GM18508 (cell line): ENCODE data around the gene C6orf120.

ENCODE experiments used
- ATAC-seq: cut with Tn5 transposase; IDR thresholded peaks from one replicate; pipeline ENCODE4 v1.9.1; 2021; ENCODE audit warnings: moderate number of reproducible peaks; ENCODE audit not compliant: insufficient read depth, unreplicated experiment

C6orf120 gene

GRCh38 chr6:169701954-169702839 is at the start of gene C6orf120, which contains the start of gene WDR27:
TSS of gene C6orf120 (plus strand) at chr6:169702126. CDS start at chr6:169702460, 334 bp downstream.
TSS of gene WDR27 (minus strand) at chr6:169702029. CDS start at chr6:169689005, 13,024 bp downstream.
- ATAC-seq, result peak; percentile 86

GRCh38 chr6:169652896-169653295 is 49.0 kb upstream of the C6orf120 start:
- ATAC-seq, result no peak

GRCh38 chr6:169653691-169654090 is 48.2 kb upstream of the C6orf120 start:
- no peak for ATAC-seq

GRCh38 chr6:169654598-169655391 is 47.1 kb upstream of the C6orf120 start:
- ATAC-seq, result no peak

- no peak for ATAC-seq
Measured at GRCh38 chr6:169656546-169657283, 45.2 kb upstream of the C6orf120 start.

- ATAC-seq, result no peak
Measured at GRCh38 chr6:169657284-169657610, 44.7 kb upstream of the C6orf120 start.

GRCh38 chr6:169659820-169660610 is 41.9 kb upstream of the C6orf120 start:
- ATAC-seq, result no peak

GRCh38 chr6:169660751-169661390 is 41.1 kb upstream of the C6orf120 start:
- ATAC-seq, result no peak

- ATAC-seq, result no peak
Measured at GRCh38 chr6:169661391-169661756, 40.6 kb upstream of the C6orf120 start.

- no peak for ATAC-seq
Measured at GRCh38 chr6:169663468-169663867, 38.5 kb upstream of the C6orf120 start.

GRCh38 chr6:169664227-169664626 is 37.7 kb upstream of the C6orf120 start:
- ATAC-seq, result no peak

GRCh38 chr6:169665289-169665688 is 36.6 kb upstream of the C6orf120 start:
- no peak for ATAC-seq

- ATAC-seq, result no peak
Measured at GRCh38 chr6:169666441-169666840, 35.5 kb upstream of the C6orf120 start.

- ATAC-seq, result no peak
Measured at GRCh38 chr6:169667716-169668115, 34.2 kb upstream of the C6orf120 start.

- no peak for ATAC-seq
Measured at GRCh38 chr6:169668203-169668847, 33.6 kb upstream of the C6orf120 start.

GRCh38 chr6:169669147-169669546 is 32.8 kb upstream of the C6orf120 start:
- no peak for ATAC-seq

GRCh38 chr6:169669889-169670288 is 32.0 kb upstream of the C6orf120 start:
- no peak for ATAC-seq

- ATAC-seq, result no peak
Measured at GRCh38 chr6:169671563-169671962, 30.4 kb upstream of the C6orf120 start.

- ATAC-seq, result no peak
Measured at GRCh38 chr6:169675011-169675410, 26.9 kb upstream of the C6orf120 start.
